Stimulated activated CD8-positive, alpha-beta memory T cell treated with anti-CD3 and anti-CD28 coated beads, Interleukin-4, amount 100 ng/mL, for 24 hours (primary cell): ENCODE results near the gene SNCG.
"Not testable (repeated sequence)": the region's sequence is repeated elsewhere in the genome, so short reads cannot be mapped to it uniquely, and the experiment has no call there.

ENCODE experiments used
- DNase-seq: peaks from one replicate; pipeline ENCODE4 v3.0.0-alpha.2; 2020; ENCODE audit warnings: low read depth

Gene SNCG

DNA sequence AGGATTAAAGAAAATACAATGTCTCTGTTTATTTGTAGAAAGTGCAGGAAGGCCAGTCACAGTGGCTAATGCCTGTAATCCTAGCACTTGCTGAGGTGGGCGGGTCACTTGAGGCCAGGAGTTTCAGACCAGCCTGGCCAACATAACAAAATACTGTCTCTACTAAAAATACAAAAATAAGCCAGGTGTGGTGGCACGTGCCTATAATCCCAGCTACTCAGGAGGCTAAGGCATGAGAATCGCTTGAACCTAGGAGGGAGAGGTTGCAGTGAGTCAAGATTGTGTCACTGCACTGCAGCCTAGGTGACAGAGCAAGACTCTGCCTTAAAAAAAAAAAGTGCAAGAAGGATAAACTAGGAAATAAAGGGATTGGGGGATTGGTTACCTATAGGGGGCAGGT lies 20.1 kb downstream of the SNCG start:
- not testable (repeated sequence) for DNase-seq

DNA sequence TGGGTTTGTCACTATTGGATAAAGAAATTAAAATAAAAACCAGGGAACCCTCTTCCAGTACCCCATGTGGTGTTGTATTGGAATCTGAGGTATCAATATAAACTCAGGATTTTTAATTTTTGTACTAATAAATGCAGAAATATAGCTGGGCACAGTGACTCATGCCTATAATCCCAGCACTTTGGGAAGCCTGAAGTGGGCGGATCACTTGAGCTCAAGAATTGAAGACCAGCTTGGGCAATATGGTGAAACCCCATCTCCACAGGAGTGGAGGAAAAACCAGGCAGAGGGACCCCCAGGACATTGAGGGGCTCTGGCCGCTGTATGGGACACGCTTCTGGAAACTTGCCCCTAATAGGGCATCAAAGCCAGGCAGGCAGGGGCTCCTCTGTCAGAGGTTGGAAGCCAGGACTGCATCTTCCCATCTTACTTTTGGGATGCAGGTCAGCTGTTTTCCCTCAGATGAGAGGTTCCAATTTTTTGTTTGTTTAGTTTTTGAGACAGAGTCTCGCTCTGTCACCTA lies 21.0 kb downstream of the SNCG start:
- DNase-seq, result no peak

DNA sequence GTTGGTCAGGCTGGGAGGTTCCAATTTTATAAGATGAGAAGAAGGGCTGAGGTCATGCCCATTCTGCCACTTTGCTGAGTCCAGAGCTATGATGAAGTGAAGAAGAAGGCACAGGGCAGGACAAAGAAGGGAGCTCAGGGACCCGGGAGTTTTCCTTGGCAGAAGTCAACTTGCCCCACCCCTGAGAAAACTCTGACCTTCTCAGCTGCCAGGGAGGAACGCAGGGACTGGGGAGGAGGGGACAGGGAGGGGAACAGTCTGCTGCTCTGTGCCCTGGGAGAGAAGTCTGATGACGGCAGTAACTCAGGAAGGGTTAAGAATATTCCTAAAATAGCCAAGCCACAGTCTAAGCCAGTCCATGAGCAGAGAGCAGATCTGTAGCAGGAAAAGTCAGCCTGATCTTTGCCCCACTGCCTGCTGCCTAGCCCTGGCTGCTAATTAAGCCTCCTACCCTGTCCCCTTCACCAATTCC lies 21.6 kb downstream of the SNCG start:
- no peak for DNase-seq

DNA sequence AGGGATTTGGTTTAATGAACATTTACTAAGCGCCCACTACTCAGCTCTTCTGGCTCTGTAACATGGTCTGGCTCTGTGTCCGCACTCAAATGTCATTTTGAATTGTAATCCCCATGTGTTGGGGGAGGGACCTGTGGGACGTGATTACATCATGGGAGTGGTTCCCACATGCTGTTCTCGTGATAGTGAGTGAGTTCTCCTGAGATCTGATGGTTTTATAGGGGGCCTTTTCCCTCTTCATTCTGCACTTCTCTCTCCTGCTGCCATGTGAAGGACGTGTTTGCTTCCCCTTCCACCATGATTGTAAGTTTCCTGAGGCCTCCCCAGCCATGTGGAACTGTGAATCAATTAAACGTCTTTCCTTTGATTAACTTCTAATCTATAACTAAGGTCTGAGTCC lies 22.6 kb downstream of the SNCG start:
- DNase-seq, result not testable (repeated sequence)

DNA sequence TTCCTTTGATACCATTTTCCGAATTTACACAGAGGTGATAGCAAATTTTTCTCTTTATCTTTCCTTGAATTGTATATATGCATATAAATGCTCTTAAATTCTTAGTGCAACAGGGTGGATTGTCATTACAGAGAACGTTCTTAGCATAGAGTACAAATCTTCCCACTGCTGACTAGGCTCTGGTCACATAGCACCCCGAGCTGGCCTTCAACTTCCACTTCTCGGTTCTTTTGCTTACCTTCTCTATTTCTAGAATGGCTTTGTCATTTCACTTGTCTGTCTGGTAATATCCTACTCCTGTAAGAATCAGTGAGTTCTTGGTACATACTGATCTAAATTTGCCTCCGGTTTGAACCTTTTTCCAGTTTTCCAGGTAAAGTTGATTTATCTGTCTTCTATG lies 23.3 kb downstream of the SNCG start:
- no peak for DNase-seq

DNA sequence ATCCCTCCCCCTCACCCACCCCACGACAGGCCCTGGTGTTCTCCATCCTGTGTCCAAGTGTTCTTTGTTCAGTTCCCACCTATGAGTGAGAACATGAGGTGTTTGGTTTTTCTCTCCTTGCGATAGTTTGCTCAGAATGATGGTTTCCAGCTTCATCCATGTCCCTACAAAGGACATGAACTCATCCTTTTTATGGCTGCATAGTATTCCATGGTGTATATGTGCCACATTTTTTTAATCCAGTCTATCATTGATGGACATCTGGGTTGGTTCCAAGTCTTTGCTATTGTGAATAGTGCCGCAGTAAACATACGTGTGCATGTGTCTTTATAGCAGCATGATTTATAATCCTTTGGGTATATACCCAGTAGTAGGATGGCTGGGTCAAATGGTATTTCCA lies 26.1 kb downstream of the SNCG start:
- DNase-seq, result not testable (repeated sequence)

DNA sequence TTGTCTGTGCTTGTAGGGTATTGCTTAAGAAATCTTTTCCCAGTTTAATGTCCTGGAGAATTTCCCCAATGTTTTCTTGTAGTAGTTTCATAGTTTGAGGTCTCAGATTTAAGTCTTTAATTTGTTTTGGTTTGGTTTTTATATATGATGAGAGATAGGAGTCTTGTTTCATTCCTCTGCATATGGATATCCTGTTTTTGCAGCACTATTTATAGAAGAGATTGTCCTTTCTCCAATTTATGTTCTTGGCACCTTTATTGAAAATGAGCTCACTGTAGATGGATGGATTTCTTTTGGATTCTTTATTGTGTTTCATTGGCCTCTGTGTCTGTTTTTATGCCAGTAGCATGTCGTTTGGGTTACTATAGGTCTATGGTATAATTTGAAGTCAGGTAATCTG lies 30.1 kb downstream of the SNCG start:
- no peak for DNase-seq

DNA sequence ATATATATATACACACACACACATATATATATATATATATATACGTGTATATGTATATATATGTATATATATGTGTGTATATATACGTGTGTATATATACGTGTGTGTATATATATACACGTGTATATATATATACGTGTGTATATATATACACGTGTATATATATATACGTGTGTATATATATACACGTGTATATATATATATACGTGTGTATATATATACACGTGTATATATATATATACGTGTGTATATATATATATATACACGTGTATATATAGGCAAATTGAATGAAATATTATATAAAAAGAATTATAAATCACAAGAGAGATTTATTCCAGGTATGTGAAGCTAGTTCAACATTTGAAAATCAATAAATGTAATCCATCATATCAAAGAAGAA lies 33.0 kb downstream of the SNCG start:
- not testable (repeated sequence) for DNase-seq

DNA sequence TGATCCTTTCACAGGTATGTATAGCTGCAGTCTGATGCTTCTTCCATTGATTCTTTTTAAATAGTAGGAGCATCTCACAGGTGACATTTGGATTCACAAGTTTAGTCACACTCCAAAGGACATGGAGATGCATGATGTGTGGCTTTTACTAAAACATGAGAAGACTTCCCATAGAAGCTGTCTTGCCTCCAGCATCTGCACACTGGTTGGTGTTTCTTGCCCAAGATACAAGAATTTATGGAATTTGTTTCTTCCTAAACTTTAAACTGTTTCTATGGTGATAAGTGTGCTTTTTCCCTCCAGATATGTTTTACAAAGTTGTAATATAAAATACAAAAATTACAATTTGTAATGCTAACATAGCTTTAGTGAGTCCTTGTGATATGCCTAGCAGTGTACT lies 34.1 kb downstream of the SNCG start:
- DNase-seq, result no peak

DNA sequence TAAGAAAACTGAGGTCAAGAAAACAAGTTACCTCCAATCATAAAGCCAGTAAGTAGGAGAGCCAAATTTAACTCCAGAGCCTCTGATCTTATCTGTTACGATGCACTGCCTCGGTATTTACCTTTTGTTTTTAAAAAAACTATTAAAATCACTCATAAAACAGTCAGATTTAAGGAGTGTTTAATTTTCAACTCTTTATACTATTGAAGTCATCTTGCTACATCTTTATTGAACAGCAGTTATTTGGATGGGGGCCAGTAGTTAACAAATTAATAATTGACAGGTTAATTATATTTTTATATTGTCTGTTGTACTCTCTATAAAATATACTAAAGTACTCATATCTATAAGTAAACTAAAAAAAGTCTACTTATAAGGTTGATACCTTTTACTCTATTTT lies 34.5 kb downstream of the SNCG start:
- no peak for DNase-seq

DNA sequence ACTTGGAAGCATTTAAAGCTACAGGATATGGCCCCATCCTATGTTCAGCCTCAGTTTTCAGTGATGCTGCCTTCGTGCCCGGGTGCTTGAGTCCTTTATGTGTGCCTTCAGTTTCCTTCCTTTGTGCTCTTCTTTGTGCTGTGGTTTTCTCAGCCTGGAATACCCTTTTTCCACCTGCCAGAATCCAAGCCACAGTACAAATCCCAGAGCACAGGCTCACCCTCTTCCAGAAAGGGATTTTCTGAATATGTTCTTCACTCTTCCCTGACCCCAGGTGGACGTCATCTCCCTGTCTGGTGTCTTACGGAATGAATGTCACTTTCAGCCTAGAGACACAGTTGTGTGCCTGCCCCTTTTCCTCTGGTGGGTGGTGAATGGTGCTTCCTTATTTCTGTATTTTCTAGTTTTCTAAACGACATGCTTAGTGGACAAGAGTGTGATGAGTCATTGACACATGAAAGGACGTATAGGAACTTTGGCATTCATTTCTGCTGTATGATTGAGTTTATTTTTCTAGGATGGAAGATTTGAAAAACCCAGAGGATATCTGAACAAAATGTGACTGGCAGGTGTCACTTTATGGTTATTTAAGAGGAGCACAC lies 41.5 kb downstream of the SNCG start:
- DNase-seq, result not testable (repeated sequence)

DNA sequence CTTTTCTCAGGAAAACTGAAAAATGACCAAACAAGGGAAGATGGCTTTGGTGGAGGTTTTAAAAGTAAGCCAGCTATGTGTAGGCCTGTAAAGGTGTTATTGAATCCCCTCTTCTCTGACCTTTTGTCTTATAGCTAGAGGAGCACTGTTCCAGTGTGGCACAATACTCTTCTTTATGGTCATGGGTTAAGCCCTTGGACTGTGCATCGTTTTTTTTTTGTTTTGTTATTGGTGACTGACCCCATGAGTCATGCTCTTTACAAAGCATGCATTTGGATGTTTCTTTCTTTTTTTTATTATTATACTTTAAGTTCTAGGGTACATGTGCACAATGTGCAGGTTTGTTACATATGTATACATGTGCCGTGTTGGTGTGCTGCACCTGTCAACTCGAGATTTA lies 42.1 kb downstream of the SNCG start:
- no peak for DNase-seq

DNA sequence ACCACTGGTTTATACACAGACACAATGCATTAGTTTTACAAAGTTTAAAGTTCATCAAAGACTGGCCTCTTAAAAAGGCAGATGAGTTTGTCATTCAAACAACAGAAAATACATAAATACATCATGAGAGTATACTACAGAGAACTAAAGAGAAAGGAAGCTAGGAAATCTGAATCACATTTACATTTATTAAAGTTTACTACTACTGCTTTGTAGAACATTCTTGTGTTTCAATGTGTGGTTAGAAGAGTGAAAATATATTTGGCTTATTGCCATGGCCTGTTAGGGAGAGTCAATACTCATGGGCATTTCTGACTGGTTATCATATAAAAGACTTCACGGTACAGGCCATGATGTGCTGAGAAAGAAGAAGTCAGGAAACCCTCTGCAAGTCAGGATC lies 48.7 kb downstream of the SNCG start:
- DNase-seq, result not testable (repeated sequence)

DNA sequence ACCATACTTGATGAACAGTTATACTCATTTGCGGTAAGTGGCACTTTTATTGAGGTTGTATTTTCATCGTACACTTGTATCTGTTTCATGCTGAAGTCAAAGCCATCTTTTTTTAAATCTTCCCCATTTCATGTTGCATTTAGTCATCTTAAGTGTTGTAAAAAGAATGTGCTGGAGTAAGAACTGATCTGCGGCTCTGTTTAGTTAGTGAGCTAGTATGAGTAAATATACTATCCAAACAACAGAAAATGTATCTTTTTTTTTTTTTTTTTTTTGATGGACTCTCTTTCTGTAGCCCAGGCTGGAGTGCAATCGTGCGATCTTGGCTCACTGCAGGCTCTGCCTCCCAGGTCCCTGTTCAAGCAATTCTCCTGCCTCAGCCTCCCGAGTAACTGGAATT lies 49.3 kb downstream of the SNCG start:
- DNase-seq, result not testable (repeated sequence)

DNA sequence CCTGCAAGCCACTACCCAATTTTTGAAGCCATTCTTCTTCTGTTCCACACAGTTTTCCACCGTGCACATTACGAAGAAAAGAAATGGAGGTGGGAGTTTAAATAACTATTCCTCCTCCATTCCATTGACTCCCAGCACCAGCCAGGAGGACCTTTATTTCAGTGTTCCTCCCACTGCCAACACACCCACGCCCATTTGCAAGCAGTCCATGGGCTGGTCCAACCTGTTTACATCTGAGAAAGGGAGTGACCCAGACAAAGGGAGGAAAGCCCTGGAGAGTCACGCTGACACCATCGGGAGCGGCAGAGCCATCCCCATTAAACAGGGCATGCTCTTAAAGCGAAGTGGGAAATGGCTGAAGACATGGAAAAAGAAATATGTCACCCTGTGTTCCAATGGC lies 49.9 kb downstream of the SNCG start:
- DNase-seq, result not testable (repeated sequence)

DNA sequence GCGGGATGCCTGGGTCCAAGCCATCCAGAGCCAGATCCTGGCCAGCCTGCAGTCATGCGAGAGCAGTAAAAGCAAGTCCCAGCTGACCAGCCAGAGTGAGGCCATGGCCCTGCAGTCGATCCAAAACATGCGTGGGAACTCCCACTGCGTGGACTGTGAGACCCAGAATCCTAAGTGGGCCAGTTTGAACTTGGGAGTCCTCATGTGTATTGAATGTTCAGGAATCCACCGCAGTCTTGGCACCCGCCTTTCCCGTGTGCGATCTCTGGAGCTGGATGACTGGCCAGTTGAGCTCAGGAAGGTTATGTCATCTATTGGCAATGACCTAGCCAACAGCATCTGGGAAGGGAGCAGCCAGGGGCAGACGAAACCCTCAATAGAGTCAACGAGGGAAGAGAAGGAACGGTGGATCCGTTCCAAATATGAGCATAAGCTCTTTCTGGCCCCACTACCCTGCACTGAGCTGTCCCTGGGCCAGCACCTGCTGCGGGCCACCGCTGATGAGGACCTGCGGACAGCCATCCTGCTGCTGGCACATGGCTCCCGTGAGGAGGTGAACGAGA lies 50.8 kb downstream of the SNCG start:
- DNase-seq, result not testable (repeated sequence)
